HG03196 (cell line): ENCODE measurements around the gene RELT.

Experiments used
- ATAC-seq: cut with Tn5 transposase; IDR thresholded peaks from one replicate; pipeline ENCODE4 v1.9.1; 2021; ENCODE audit not compliant: unreplicated experiment

Gene RELT

DNA sequence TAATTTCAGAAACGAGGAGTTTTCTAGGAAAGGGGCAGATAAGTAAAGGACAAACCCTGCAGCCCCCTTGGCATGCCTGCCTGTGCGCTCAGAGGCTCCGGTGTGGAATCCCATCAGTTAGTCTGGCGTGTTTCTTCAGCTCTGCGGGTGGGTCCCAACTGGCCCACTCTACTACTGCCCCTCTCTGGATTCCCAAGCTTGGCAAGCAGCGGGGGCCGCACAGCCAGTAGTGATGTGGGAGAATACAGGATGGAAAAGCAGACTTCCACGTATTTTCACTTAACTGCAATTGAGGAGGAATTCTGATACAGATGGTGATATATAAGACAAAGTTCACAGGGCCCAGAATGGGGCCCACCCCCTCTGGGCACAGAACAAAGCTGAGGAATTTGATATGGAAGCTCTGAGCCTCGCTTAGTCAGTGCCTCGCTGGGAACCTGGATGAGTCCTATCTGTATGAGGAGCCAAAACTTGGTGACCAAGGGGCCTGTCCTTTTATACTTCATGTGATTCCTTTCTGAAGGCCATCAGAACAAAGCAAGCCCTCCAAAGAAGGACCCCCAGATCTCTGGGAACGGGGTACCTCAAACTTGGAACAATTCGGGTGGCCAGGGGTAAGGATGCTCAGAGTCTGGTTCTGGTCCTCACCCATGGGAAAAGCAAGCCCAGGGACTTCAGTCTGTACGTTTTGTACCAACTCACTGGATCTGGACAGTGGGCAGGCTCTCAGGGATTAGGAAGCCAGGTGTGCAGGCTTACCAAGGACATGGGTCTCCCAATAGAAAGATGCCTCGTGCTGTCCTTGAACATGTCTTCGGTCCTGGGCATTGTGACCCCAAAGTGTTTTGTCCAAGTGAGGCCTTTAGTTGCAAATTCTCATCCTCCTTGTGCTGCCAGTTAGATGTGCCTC lies 26.0 kb downstream of the RELT start:
- ATAC-seq = no peak

DNA sequence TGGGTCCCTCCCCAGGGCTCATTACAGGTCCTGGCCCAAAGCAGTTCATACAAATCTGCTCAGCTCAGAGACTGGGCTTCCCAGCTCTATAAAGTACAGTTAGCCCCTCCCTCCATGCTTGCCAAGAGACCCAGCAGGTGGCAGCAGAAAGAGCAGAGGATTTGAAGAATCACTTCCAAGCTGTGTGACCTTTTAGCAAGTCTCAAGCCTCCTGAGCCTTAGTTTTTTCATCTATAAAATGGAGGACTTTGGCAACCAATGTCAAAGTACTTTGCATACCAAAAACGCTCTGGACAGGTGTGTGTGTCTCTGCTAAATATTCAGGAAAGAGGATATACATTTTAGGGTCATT lies 26.6 kb downstream of the RELT start:
- ATAC-seq = no peak

DNA sequence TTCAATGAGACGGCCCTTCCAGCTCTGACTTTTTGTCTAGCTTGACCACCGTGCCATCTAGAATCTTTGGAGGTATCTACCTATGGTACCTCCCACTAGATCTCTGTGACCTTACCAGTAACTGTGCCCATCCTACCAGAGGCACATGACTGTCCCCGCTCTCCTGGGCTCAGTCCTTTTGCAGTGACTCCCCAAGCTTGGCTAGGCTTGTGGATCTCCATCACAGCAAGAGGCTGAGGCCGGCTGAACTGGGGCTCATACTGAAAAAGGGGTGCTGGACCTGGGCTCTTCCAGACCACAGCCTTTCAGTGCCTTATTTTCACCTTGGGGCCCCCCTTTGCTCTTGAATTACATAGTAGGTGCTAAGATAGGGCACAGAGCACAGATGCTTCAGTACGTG lies 27.3 kb downstream of the RELT start:
- ATAC-seq = no peak

DNA sequence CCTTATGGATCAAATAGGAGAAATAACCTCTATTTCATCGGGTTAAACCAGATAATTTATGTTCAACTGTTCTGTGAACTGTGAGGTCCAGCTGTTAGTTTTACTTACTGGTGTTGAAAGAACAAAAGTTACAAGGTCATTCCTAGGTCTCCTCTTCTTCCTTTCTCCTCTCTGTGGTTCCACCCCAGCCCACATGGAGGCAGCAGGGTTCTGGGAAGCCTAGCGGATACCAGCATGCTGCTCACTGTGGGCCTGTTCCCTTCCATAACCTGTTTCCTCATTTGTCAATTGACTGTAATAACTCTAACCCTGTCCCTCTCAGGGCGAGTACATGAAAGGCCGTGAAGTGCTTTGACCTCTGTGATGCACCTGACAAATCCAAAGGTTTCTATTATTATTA lies 27.8 kb downstream of the RELT start:
- ATAC-seq = no peak

DNA sequence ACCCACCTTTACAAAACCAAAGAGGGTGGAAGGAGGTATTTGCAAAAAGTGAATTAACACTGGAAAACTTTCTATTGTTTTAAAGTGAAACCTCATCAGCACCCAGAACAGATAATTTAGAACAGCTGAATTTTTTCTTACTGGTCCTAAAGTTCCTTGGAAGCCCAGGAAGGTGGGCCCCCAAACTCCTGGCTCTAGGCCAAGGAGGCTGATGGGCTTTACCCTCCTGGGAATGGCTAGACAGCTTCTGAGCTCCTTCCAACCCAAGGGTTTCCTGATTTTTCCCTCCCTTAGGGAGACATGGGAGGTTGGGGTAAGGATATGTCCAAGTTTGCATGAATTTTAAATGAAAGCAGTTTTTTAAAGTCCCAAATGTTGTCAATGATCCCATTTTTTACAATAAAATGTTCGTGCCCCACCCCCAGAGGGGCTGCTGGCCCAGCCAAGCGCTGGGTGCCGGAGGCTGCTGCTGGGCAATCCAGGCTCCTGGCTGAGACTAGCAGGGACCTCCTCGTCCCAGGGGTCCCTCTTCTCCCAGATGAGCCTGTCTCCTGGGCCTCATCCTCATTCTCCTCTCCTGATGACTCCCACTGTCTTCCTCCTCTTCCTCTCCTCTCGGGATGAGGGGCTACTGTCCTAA lies 28.4 kb downstream of the RELT start:
- ATAC-seq = no peak

DNA sequence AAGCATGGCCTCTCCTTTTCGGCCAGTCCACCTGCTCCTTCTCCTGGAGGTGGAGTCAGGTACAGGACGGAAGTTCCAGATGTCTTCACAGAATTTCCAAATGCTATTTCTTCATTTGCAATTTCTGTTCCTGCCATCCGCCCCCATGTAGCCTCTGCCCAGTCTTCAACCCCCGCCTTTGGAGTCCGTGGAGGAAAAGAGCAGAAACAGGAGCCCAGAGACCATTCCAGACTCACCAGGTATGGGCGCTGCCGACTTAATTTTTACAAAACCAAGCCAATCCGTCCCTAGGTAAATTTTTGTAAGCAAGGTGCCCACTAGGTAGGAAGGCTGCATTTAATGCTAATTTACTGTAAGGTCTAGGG lies 28.9 kb downstream of the RELT start:
- no peak for ATAC-seq

DNA sequence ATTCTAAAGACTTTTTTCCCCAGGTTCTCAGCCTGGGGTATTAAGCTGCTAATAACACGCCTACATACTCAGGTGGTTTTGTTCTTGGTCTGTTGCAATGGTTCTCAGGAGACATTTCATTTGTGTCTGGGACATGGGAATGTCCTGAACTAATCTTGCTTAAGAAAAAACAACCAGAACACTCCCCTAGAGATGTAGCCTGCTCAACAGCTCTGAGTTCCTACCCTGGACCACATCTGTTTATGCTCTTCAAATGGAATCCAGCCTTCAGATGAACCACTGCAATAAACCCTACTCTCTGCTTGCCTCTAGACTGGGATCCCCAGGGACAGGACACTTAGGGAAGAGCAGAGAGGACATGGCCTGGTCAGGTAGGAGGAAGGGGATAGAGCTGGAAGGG lies 29.9 kb downstream of the RELT start:
- no peak for ATAC-seq

DNA sequence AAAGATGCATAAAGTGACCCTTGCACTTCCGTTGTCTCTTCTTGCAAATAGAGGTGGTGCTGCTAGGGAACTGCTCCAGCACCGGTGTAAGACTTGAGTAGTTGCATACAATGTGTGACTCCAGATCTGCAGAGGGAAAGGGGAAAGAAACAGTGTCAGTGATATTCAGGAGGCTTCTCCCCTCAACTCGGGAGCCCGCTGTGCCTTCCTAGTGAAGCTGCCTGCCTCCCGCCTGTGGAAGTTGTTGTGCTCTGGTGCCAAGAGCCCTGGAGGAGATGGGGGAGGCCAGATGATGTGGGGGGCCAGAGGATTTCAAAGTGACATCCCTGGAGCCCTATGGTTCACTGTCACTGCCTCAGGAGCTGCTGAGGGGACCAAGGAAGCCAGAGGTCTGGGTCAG lies 30.4 kb downstream of the RELT start:
- no peak for ATAC-seq

DNA sequence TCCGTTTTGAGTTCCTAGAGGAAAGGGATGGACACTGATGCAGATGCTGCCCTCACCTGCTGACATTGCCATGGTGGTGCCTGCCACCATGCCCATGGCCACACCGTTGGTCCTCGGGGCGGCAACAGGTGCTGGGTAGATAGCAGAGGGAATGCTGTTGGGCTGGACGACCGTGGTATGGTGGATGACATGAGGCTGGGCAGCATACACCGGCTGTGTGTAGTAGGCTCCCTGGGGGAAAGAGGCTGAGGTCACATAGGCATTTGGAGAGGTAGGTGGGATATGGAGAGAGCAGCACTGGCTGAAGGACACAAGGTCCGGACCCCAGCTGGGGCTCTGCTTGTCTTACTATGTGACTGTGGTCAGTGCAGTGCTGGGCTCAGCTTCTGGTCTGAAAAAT lies 33.2 kb downstream of the RELT start:
- no peak for ATAC-seq

DNA sequence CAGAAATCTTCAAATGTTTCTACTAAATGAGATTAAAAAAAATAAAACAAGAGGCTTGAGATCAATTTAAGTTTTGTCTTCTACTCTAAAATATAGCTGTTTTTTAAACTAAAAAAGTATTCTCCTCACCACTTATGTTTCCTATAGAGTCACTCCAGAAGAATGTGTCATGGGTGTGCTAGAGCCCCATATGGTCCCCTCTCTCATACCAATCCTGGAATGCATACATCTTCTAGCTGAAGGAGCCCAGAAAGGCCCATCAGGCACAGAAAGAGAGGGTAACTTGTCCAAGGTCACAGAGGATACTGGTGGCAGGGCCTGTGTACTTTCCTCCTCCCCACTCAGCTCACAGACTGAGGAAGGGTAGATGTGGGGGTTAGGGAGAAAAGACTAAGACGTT lies 34.4 kb downstream of the RELT start:
- ATAC-seq = no peak

DNA sequence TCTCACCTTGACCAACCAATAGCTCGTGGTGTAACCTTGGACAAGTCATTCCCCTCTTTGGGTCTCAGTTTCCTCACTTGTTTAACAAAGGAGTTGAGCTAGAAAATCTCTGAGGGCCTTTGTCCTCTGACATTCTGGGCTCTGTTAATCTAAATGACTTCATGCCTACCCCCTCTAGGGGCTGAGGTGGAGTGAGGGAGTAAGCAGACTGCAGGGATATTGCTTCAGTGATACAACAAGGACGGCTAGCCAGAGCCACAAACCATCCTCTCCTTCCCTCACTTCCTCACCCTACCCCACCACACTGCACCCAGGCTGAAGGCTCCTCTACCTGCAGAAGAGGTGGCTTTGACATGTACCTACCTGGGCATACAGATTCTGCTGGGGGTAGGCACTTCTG lies 34.8 kb downstream of the RELT start:
- ATAC-seq = no peak

DNA sequence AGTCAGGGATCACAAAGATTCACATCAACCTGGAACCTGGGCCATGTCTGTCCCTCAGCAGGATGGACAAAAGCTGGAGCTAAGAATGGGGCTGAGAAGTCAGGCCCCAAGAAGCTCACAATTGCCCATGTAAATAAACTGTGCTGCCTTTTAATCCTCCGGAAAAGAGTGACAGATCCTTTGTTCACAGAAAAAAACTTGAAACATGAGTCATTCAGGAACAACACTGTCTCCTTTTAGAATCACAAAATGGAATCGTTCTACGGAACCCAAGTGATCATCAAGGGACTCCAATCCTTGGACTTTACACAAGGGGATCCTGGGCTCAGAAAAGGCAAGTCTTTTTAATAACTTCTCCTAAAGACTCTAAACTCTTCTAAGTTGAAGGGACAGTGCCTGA lies 36.1 kb downstream of the RELT start:
- no peak for ATAC-seq

DNA sequence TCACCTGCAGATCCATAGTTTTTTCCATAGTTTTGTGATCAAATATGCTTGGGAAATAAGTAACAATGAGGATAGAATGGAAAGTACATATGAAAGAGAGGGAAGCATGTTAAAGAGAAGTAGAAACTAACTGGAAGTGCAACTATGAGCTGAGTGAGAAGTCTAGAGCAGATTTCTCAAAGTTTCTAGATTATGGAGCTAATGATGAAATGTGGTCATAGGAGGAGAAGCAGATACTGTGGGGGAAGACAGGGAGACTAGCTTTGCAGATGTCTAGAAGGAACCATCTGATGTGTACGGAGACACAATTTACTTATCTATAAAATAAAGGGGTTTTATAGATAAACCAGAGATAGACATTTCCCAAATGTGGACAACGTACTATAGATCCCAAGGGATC lies 37.1 kb downstream of the RELT start:
- ATAC-seq = no peak

DNA sequence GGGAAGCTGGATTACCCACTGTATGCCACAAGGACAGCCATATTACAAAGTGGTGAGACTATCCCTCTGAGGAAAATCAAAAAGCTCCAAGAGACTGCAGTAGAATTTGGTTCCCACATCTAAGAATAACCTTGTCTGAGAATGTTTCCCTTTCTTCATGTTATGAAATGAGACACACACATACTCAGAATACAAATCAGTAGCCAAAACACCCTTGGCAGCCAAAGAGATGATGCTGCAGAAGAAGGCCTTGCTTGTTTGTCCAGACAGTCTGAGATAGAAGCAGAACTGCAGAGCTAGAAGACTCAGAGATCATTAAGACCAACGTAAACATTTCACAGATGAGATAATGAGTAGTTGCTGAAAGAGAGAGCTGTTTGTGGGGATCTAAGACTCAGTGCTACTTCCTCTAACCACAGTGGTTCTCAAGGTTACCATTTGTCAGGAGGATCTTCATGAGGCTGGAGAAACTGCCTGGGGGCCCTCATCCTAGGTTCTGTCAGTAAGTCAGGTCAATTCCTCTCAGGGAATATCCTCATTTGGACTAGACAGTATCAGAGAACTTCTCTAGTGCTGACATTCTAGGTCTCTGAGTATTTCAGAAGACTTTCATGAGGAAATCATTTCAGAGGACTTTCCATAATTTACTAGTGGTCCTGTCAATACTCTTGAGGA lies 38.9 kb downstream of the RELT start:
- ATAC-seq = no peak

DNA sequence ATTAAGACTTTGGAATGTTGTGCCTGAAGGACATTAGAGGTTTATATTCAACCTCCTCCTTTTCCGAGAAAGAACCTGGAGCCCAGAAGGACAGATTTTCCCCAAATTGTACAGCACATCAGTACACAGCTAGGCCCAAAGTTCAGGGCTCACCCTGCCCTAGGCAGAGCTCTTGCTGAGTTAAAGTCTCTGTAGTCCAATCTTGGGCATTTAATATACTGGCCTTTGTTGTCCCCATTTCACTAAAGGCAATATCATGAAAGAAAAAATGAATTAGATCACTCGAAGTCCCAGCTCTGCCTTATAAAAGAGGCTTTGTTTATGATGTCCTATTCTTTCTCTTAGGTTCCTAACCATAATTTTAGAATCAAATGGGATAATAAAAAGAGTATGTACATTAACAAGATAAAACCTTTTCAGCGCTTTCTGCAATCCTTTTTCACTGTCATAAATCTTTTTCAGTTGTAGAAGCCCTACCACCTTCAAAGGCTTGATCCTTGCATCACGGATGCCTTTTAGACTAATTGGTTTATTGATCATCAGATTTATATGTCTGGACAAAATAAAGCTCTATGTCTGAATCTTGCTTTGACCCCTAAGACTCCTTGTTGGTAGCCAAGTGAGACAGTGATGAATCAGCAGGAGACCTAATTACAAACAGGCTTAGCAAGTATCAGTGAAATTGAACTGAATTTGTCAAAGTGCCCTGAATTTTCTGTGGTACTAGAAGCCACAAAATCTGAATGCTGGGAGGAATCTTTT lies 39.8 kb downstream of the RELT start:
- ATAC-seq = no peak

DNA sequence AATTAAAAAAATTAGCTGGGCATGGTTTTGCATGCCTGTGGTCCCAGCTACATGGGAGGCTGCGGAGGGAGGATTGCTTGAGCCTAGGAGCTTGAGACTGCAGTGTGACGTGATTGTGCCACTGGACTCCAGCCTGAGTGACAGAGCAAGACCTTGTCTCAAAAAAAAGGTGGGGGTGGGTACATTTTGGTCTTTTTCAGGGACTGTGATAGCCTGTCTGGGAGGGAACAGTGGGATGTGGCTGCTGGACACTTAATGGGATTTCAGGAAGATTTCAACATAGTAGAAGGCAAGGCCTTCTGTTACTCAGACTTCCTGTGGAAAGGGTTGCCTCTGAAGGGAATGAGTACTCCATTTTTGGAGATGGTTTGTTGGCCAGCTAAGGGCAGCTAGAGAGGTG lies 40.6 kb downstream of the RELT start:
- ATAC-seq = no peak

DNA sequence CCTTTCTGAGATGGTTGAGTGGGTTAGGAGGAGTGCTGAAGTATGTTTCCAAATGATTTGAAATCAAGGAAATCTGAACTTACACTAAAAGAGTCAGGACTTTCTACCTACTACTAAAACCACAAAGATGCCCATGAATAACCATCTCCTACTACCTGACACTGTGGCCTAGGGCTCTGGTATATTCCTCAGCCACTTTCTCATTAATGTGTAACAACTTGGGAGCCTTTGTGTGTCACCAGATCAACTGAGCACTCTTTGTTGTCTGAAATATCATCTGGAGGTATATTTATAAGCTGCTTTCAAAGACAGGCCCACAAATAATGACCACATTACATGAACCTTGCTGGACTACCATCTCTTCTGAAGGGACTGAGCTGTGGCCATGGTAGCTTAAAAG lies 43.9 kb downstream of the RELT start:
- no peak for ATAC-seq

DNA sequence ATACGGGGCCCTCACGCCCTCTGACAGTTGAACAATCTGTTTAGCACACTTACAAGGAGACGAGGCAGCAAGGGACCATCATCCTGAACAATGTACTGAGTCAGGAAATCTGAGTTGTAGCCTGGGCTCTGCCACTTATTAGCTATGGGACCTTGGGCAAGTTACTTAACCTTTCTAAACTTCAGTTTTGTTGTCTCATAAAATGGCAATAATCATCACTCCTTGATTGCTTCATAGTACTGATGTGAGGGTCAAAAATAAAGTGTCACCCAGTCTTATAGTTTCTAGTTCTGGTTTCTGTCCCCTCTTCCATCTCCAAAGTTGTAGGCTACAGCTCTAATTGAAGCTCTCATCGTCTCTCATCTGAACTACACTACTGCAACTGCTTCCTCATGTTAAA lies 46.7 kb downstream of the RELT start:
- no peak for ATAC-seq

DNA sequence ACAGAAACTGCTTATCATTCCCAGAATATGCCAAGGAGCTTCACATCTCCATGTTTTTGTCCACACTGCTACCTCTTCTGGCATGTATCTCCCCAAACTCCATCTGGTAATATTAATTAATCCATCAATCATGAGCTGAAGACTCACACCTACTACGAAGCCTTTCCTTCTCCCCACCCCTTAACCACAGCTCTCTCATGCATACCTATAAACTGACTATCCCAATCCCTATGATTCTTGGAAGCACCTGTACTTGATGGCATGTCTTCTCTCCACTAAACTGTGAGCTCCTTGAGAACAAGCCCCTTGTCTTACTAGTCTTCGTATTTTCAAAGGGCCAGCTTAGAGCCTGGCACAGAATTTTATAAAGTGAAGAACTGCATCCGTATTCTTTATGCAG lies 47.3 kb downstream of the RELT start:
- no peak for ATAC-seq

DNA sequence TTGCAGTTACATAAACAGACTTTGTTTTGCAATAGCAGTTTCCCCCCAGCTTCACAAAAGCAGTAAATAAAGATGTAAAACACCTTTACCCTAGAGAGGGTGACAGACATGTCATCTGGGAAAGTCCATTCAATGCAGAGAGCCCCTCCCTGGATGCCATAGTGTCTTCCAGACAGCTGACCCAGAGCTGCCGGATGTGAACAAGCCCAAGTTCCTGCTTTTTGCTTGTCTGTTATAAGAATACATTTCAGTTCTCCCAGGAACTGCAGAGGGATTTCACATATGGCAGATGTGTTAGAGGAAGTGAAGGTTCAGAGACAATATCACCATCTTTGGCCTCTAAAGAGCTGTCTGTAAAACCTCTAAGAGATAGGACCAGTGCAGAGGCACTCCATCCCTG lies 48.9 kb downstream of the RELT start:
- ATAC-seq = no peak

DNA sequence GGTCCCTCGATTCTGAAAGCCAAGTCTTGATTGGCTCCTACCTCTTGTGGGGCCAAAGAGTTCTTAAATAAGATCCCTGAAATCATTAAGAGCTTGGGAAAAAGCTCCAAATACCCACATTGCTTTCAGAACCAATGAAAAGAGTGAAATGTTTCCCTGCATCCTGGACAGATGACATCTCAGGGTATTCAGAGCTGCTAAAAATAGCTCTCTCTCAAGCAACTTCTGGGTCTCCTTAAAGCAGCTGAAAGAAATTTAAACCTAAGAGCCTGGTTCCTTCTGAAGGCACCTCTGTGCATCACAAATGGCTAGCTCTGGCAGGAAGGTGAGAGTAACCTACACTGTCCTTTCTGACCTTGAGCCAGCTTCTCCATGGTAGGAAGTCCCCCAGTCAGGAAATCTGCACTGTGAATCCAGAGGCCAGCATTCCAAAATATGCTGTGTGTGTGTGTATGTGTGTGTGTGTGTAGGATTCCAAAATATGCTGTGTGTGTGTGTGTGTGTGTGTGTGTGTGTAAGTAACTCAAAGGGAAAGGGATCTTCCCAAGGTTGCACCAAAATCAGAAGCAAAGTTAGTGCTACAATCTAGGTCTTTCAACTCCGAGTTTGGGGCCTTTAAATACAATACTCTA lies 50.1 kb downstream of the RELT start:
- ATAC-seq = no peak
